NCI-H128 (cell line): ENCODE results near the gene TRH.
"Not testable (repeated sequence)": the region's sequence is repeated elsewhere in the genome, so short reads cannot be mapped to it uniquely, and the experiment has no call there.

Experiments used
- DNase-seq: peaks from one replicate; lab custom pipeline; 2025; ENCODE audit not compliant: unreplicated experiment; lab: John Stamatoyannopoulos, UW

Gene TRH

DNA sequence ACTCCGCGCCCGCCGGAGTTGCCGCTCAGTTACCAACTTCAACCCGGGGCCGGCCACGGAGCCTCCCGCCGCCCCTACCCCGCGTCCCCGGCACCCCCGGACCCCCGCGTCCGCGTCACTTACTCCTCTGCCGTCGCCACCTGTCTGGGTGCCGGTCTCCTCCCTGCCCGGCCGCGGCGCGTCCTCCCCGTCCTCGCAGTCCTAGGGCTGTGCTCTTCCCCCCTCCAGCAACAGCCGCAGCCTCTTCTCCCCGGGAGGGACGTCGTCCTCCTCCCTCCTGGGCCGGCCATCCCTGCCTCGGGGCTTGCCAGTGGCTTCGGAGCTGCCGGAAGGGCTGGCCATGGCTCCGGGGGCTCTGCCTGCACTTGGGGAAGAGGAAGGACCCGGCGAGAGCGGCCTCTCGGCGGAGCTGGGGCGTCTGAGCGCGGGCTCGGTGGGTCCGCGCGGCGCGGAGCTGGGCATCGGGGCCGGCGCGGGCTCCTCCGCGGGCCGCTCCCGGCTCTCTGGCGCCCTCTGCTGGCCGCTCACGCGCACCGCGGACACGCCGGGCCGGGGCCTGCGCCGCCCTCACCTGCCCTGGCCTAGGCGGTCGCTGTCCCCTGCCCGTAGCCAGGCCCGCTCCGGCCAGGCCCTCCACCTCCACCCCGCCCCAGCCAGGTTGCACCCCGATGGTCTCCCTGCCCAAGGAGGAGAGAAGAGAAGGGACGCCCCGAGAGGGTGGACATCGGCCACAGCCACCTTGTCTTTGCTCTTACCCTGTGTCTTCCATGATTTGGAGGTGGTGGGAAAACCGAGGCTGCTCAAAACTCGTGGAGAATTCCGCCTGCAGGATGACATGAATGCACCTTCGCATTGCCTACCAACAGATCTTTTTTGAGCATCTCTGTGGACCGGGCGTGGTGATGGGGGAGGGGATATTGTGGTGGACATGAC lies 28.4 kb downstream of the TRH start:
- DNase-seq, result peak; percentile 12

DNA sequence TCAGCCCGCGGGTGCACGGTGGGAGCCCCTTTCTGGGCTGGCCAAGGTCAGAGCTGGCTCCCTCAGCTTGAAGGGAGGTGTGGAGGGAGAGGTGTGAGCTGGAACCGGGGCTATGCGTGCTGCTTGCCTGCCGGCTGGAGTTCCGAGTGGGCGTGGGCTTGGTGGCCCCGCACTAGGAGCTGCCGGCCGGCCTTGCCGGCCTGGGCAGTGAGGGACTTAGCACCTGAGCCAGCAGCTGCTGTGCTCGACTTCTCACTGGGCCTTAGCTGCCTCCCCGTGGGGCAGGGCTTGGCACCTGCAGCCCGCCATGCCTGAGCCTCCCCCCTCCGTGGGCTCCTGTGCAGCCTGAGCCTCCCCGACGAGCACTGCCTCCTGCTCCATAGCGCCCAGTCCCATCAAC lies 36.0 kb downstream of the TRH start:
- no peak for DNase-seq

GRCh38 chr3:130012108-130012507 lies 37.6 kb downstream of the TRH start:
- not testable (repeated sequence) for DNase-seq

GRCh38 chr3:130013246-130013645 lies 38.7 kb downstream of the TRH start:
- not testable (repeated sequence) for DNase-seq

GRCh38 chr3:130014526-130014925 lies 40.0 kb downstream of the TRH start:
- DNase-seq, result no peak

GRCh38 chr3:130017661-130018060 lies 43.1 kb downstream of the TRH start:
- not testable (repeated sequence) for DNase-seq

DNA sequence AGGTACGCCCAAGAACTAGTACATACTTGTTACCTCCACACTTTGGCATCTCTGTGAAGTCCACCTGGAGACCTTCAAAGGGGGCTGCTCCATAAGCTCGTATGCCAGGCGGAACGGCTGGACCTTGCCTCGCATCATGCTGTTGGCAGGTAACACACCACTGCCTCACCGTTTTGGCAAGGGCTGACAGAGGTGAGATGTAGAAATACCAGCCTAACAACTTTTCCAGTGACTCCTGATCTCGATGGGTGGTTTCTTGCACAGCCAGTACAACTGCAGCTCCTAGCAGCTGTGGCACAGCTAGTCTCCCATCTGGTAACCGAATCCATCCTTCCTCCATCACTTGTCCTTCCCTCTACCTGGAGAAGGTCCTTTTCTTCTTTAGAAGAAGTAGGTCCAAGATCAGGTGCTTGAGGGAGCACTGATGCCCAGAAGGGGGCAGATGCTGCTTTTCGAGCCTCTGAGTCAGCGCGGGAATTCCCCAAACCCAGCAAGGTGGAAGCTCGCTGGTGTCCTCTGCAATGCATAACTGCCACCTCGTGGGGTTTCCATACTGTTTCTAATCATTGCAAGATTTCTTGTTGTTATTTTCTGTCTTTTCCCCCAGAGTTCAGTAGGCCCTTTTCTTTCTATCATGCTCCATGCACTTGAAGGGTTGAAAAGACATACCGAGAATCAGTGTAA lies 51.8 kb downstream of the TRH start:
- DNase-seq, result not testable (repeated sequence)

DNA sequence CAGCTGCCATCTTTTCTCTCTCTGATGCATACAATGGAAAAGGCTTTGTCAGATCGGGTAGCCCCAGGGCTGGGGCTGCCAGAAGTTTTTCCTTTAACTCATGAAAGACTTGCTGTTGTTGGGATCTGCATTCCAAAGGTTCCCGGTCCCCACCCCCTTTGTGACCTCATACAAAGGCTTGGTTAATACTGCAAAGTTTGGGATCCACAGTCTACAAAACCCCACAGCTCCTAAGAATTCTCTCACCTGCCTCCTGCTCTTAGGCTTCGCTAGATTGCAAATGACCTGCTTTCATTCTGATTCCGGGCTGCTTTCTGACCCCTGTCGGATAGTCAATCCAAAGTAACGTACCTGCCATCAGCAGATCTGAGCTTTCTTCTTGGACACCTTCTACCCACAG lies 52.9 kb downstream of the TRH start:
- not testable (repeated sequence) for DNase-seq
